H1 (cell line): ENCODE results near the gene ADSS1. TPM values are rescaled to one million over a fixed set of nuclear protein-coding genes. Genes with fewer than 3 reads are reported as not detected.

ENCODE experiments used
- CTCF ChIA-PET: fragments of 300-600 bp; sonication (Branson Sonifier 250); formaldehyde crosslinking; loops from one replicate; lab custom pipeline; 2021; ENCODE audit not compliant: partially characterized antibody; lab: Charles Lee
- POLR2A ChIA-PET: fragments of 300-600 bp; sonication (Branson Sonifier 250); formaldehyde crosslinking; loops from one replicate; lab custom pipeline; 2021; ENCODE audit warnings: inconsistent platforms; ENCODE audit not compliant: partially characterized antibody; lab: Charles Lee
- DNase-seq, 2 experiments: peaks; one replicate each; pipeline versions ENCODE4 v3.0.0 to v3.0.0-alpha.2; 2010 to 2022; ENCODE audit warnings: low spot score in 2 of 2, low read depth in 1 of 2, mixed read lengths in 1 of 2
- FAIRE-seq: peaks from 2 replicates; lab custom pipeline; 2011; peaks lifted over from hg19 to GRCh38; lab: Jason Lieb, UNC
- H2AFZ ChIP-seq: 2 replicates; pipeline ENCODE4 v1.8.1; 2012; ENCODE audit warnings: low read length, inconsistent platforms
- H2AK5ac ChIP-seq: 2 replicates; pipeline ENCODE4 v1.6.1; 2013; ENCODE audit warnings: low read depth, low read length
- H2BK120ac ChIP-seq: replicated peaks from 2 replicates; pipeline ENCODE3; 2013; ENCODE audit warnings: low read depth, low read length, inconsistent platforms
- H2BK12ac ChIP-seq: 2 replicates; pipeline ENCODE4 v1.6.1; 2013; ENCODE audit warnings: low read depth, low read length
- H2BK15ac ChIP-seq: 2 replicates; pipeline ENCODE4 v1.6.1; 2013; ENCODE audit warnings: low read length
- H2BK20ac ChIP-seq: 2 replicates; pipeline ENCODE4 v1.6.1; 2013; ENCODE audit warnings: low read length
- H2BK5ac ChIP-seq: 2 replicates; pipeline ENCODE4 v1.6.1; 2013; ENCODE audit warnings: low read depth, low read length
- H3K14ac ChIP-seq: 2 replicates; pipeline ENCODE4 v1.6.1; 2013; ENCODE audit warnings: inconsistent platforms; ENCODE audit not compliant: insufficient read length
- H3K18ac ChIP-seq: 2 replicates; pipeline ENCODE4 v1.6.1; 2013; ENCODE audit warnings: low read length; ENCODE audit errors: extremely low read depth
- H3K23ac ChIP-seq: 2 replicates; pipeline ENCODE4 v1.6.1; 2013; ENCODE audit warnings: inconsistent platforms; ENCODE audit not compliant: insufficient read length
- H3K23me2 ChIP-seq: 2 replicates; pipeline ENCODE4 v1.6.1; 2013; ENCODE audit warnings: low read depth, low read length
- H3K27ac ChIP-seq: 2 replicates; pipeline ENCODE4 v1.6.1; 2011; ENCODE audit warnings: low read depth, low read length, inconsistent platforms
- H3K27me3 ChIP-seq, 4 experiments: replicated peaks in 1 of 4; 1 replicate in 1 of 4; 2 replicates in 3 of 4; pipeline versions ENCODE4 v1.6.1 to v1.8.1; 2011 to 2013; ENCODE audit warnings: low read length in 3 of 4, mild to moderate bottlenecking in 3 of 4, inconsistent platforms in 2 of 4, mixed read lengths in 2 of 4, moderate library complexity in 1 of 4; ENCODE audit not compliant: control insufficient read depth in 3 of 4, insufficient read depth in 3 of 4; ENCODE audit errors: extremely low read depth in 1 of 4
- H3K36me3 ChIP-seq, 4 experiments: 2 replicates each; pipeline versions ENCODE4 v1.6.1 to v1.8.1; 2011 to 2013; ENCODE audit warnings: mild to moderate bottlenecking in 4 of 4, low read length in 3 of 4, moderate library complexity in 2 of 4, control low read depth in 1 of 4, inconsistent platforms in 1 of 4; ENCODE audit not compliant: insufficient read depth in 4 of 4, control insufficient read depth in 2 of 4
- H3K4ac ChIP-seq: replicated peaks from 2 replicates; pipeline ENCODE3; 2013; ENCODE audit warnings: low read length, low read depth, mixed read lengths, inconsistent platforms; ENCODE audit not compliant: insufficient read length
- H3K4me1 ChIP-seq, 4 experiments: replicated peaks in 1 of 4; 1 replicate in 1 of 4; 2 replicates in 3 of 4; pipeline versions ENCODE4 v1.6.1 to v1.8.1; 2011 to 2013; ENCODE audit warnings: low read length in 3 of 4, inconsistent platforms in 2 of 4, mixed read lengths in 1 of 4; ENCODE audit not compliant: insufficient read depth in 4 of 4, control insufficient read depth in 3 of 4
- H3K4me2 ChIP-seq, 2 experiments: 2 replicates each; pipeline versions ENCODE4 v1.6.1 to v1.8.1; 2011 to 2013; ENCODE audit warnings: low read depth in 2 of 2, low read length in 2 of 2, control low read depth in 1 of 2, inconsistent platforms in 1 of 2, mild to moderate bottlenecking in 1 of 2; ENCODE audit not compliant: insufficient read depth in 1 of 2
- H3K4me3 ChIP-seq, 4 experiments: fragments of 200-600, 300-600 bp in 1 of 4; sonication (generic), shearing (Covaris generic), sonication (Bioruptor Twin) in 1 of 4; 2 replicates each; pipeline versions ENCODE4 v1.5.1 to v1.8.1; 2011 to 2016; ENCODE audit warnings: low read length in 4 of 4, low read depth in 3 of 4, control low read depth in 2 of 4, inconsistent platforms in 2 of 4, mild to moderate bottlenecking in 2 of 4, mixed read lengths in 1 of 4, moderate library complexity in 1 of 4; ENCODE audit not compliant: insufficient read depth in 2 of 4; ENCODE audit errors: extremely low read depth in 1 of 4
- H3K56ac ChIP-seq: replicated peaks from 2 replicates; pipeline ENCODE3; 2013; ENCODE audit warnings: low read depth, mild to moderate bottlenecking, mixed read lengths, low read length, inconsistent platforms; ENCODE audit not compliant: insufficient read length
- H3K79me1 ChIP-seq: 2 replicates; pipeline ENCODE4 v1.6.1; 2013; ENCODE audit warnings: low read depth, low read length, control low read depth
- H3K79me2 ChIP-seq, 2 experiments: 2 replicates each; pipeline versions ENCODE4 v1.6.1 to v1.8.1; 2012 to 2013; ENCODE audit warnings: low read length in 2 of 2, mild to moderate bottlenecking in 2 of 2, inconsistent platforms in 1 of 2; ENCODE audit not compliant: insufficient read depth in 2 of 2, control insufficient read depth in 1 of 2
- H3K9ac ChIP-seq, 4 experiments: replicated peaks in 1 of 4; 1 replicate in 1 of 4; 2 replicates in 3 of 4; pipeline versions ENCODE4 v1.6.1 to v1.8.1; 2011 to 2013; ENCODE audit warnings: low read depth in 3 of 4, low read length in 3 of 4, control low read depth in 2 of 4, mild to moderate bottlenecking in 2 of 4, moderate library complexity in 2 of 4, inconsistent platforms in 1 of 4; ENCODE audit errors: extremely low read depth in 1 of 4
- H3K9me3 ChIP-seq, 2 experiments: 2 replicates each; pipeline versions ENCODE4 v1.6.1 to v1.8.1; 2012 to 2013; ENCODE audit warnings: mild to moderate bottlenecking in 2 of 2, moderate library complexity in 2 of 2, control low read depth in 1 of 2, inconsistent platforms in 1 of 2, low read depth in 1 of 2, low read length in 1 of 2, mixed read lengths in 1 of 2; ENCODE audit not compliant: insufficient read depth in 2 of 2
- H4K20me1 ChIP-seq, 2 experiments: replicated peaks in 1 of 2; 2 replicates each; pipeline versions ENCODE3 to v1.8.1; 2011 to 2013; ENCODE audit warnings: inconsistent platforms in 2 of 2, low read length in 2 of 2, mild to moderate bottlenecking in 1 of 2; ENCODE audit not compliant: insufficient read depth in 2 of 2, control insufficient read depth in 1 of 2
- H4K5ac ChIP-seq: 2 replicates; pipeline ENCODE4 v1.6.1; 2013; ENCODE audit warnings: low read length, low read depth, mixed read lengths, inconsistent platforms; ENCODE audit not compliant: insufficient read length
- H4K8ac ChIP-seq: 2 replicates; pipeline ENCODE4 v1.8.0; 2013; ENCODE audit warnings: mild to moderate bottlenecking, moderate library complexity, low read length, inconsistent platforms; ENCODE audit not compliant: insufficient read depth; ENCODE audit errors: extremely low read depth
- H4K91ac ChIP-seq: replicated peaks from 2 replicates; pipeline ENCODE3; 2013; ENCODE audit warnings: low read length, mixed read lengths, inconsistent platforms; ENCODE audit not compliant: insufficient read length
- CTCF ChIP-seq, 3 experiments: IDR thresholded peaks; 1 replicate in 2 of 3; 2 replicates in 1 of 3; pipeline versions ENCODE4 v1.5.1 to v1.6.1; 2011; ENCODE audit warnings: low read length in 3 of 3, mild to moderate bottlenecking in 3 of 3, inconsistent platforms in 2 of 3, low read depth in 1 of 3, moderate library complexity in 1 of 3; ENCODE audit not compliant: insufficient read depth in 1 of 3; ENCODE audit errors: control extremely low read depth in 1 of 3
- HDAC2 ChIP-seq, 2 experiments: fragments of 300-600 bp in 1 of 2; sonication (generic) in 1 of 2; IDR thresholded peaks; 2 replicates each; pipeline ENCODE4 v1.6.1; 2011 to 2012; ENCODE audit warnings: low read depth in 2 of 2, low read length in 2 of 2, mild to moderate bottlenecking in 2 of 2, moderate library complexity in 2 of 2, borderline replicate concordance in 1 of 2, inconsistent platforms in 1 of 2
- PHF8 ChIP-seq: fragments of 200-600 bp; sonication (generic); conservative IDR thresholded peaks from 2 replicates; pipeline ENCODE4 v1.7.1; 2012; ENCODE audit warnings: low read depth, mild to moderate bottlenecking, inconsistent platforms, low read length, moderate library complexity
- RNF2 ChIP-seq: fragments of 200-900, 300-1000 bp; sonication (generic); IDR thresholded peaks from 2 replicates; pipeline ENCODE4 v1.7.1; 2016; ENCODE audit warnings: borderline replicate concordance, low read depth, mild to moderate bottlenecking, antibody characterized with exemption, low read length; ENCODE audit not compliant: poor library complexity, severe bottlenecking; ENCODE audit errors: missing control alignments
- SIRT6 ChIP-seq: IDR thresholded peaks from one replicate; pipeline ENCODE4 v1.7.1; 2012; ENCODE audit warnings: low read length, inconsistent platforms
- SP2 ChIP-seq: IDR thresholded peaks from 2 replicates; pipeline ENCODE4 v1.6.1; 2012; ENCODE audit warnings: mild to moderate bottlenecking, low read length, inconsistent platforms
- SUZ12 ChIP-seq: fragments of 200-600 bp; sonication (generic); IDR thresholded peaks from 2 replicates; pipeline ENCODE4 v1.6.1; 2012; ENCODE audit warnings: mild to moderate bottlenecking, inconsistent platforms, low read length, moderate library complexity, mixed read lengths
- TAF7 ChIP-seq: optimal IDR thresholded peaks from 2 replicates; pipeline ENCODE3; 2011; ENCODE audit warnings: low read depth, mild to moderate bottlenecking, inconsistent platforms, low read length, moderate library complexity, borderline replicate concordance
- TCF12 ChIP-seq: IDR thresholded peaks from 2 replicates; pipeline ENCODE4 v1.6.1; 2011; ENCODE audit warnings: low read depth, mild to moderate bottlenecking, low read length
- YY1 ChIP-seq: IDR thresholded peaks from 2 replicates; pipeline ENCODE4 v1.6.1; 2011; ENCODE audit warnings: low read depth, mild to moderate bottlenecking, low read length
- WGBS, 2 experiments: shearing (Covaris generic) in 1 of 2; methylation state at CpG; one replicate each; pipeline versions ENCODE4 v1.1.6 to v1.1.7; 2013 to 2015; ENCODE audit warnings: low lambda C conversion rate in 2 of 2, mixed read lengths in 2 of 2, inconsistent platforms in 1 of 2, low coverage in 1 of 2, missing lambda C conversion rate in 1 of 2; ENCODE audit not compliant: insufficient replicate concordance in 2 of 2, insufficient coverage in 1 of 2, insufficient read length in 1 of 2; ENCODE audit errors: extremely low coverage in 1 of 2, missing lambda C conversion rate in 1 of 2; 5-methylcytosine and 5-hydroxymethylcytosine counted together
- polyA plus RNA-seq, 7 experiments: library from polyadenylated mRNA; depleted of rRNA in 3 of 7; stranded (reverse) in 5 of 7; unstranded in 2 of 7; fragments of >200 nt in 5 of 7; fragments of 200-250 nt in 2 of 7; gene quantifications; 1 replicate in 5 of 7; 2 replicates in 1 of 7; 4 replicates in 1 of 7; pipeline versions ENCODE4 v1.2.1 to v1.2.3, GENCODE V29; 2011 to 2013; ENCODE audit warnings: missing spikeins in 2 of 7, mixed read lengths in 2 of 7
- total RNA-seq: library from RNA; stranded (reverse); fragmentation: NEBNext Ultra II Directional; extraction: Animal tissue kit (Norgen Biotek cat#: 25700); gene quantifications from 2 replicates; pipeline ENCODE4 v1.2.1, GENCODE V29; 2021

ADSS1 gene
- total and polyA plus RNA-seq, 2 of the 8 experiments (the other 6 are each of a cell fraction or from before 2014, with no cell fraction given) = 7.1 to 7.9 TPM

- no peak overlapping the region for H3K56ac ChIP-seq
- H3K36me3 ChIP-seq = peaks cover 0 to 8% (median 0%) of the 10 kb centered on the region in 4 experiments; a peak in 1 of 8 replicates
- H3K79me2 ChIP-seq = no peaks in the 10 kb centered on the region
- DNase-seq (no peak), FAIRE-seq (no peak)
- no peak overlapping the region for H3K18ac ChIP-seq
- no peak overlapping the region for H3K4me2 ChIP-seq
- H2BK20ac ChIP-seq = no peak overlapping the region
- H3K4ac ChIP-seq = no peak overlapping the region
- H2BK15ac ChIP-seq = no peak overlapping the region
- H2AK5ac ChIP-seq = no peak overlapping the region
- H3K4me1 ChIP-seq = peaks cover 0 to 4% (median under 1%) of the 10 kb centered on the region in 4 experiments; a peak in 2 of 7 replicates
- H3K79me1 ChIP-seq = no peaks in the 10 kb centered on the region
- H3K23me2 ChIP-seq = no peaks in the 10 kb centered on the region
- H3K9me3 ChIP-seq = peaks cover 10 to 25% of the 10 kb centered on the region in 2 experiments
- WGBS, 2 experiments = 94% methylated on average over 9 of the region's 9 CpGs; no CpG with 5 or more reads in 1 of the 2 experiments
- no peak overlapping the region for H3K14ac ChIP-seq
- H3K23ac ChIP-seq = no peak overlapping the region
- peaks cover 0 to 3% of the 10 kb centered on the region in 2 experiments for H4K20me1 ChIP-seq
- no peak overlapping the region for H4K8ac ChIP-seq
- H4K91ac ChIP-seq = no peak overlapping the region
- ChIA-PET CTCF (interaction anchor here (0.7 to 3.5 kb wide), 4 partner anchors 11 to 156 kb away, joined by 3 to 10 read pairs (median 3); no protein-coding TSS in a partner anchor), POLR2A (interaction anchor here (1.0 to 1.8 kb wide), 3 partner anchors 11 to 57 kb away, joined by 3 to 6 read pairs (median 3); no protein-coding TSS in a partner anchor)
- H2BK120ac ChIP-seq = no peak overlapping the region
- H3K27ac ChIP-seq = no peak overlapping the region
- H4K5ac ChIP-seq = no peak overlapping the region
- H3K27me3 ChIP-seq = peaks cover 0 to 2% (median 0%) of the 10 kb centered on the region in 4 experiments; a peak in 1 of 7 replicates
- no peak overlapping the region for H3K9ac ChIP-seq
- H2BK12ac ChIP-seq = no peak overlapping the region
- H3K4me3 ChIP-seq = no peak overlapping the region
- no peak overlapping the region for H2BK5ac ChIP-seq
- H2AFZ ChIP-seq = no peak overlapping the region
- no peak for TF ChIP-seq YY1
- TF ChIP-seq TCF12 = no peak
- no peak for TF ChIP-seq SP2
- TF ChIP-seq PHF8 = no peak
- TF ChIP-seq SIRT6 = no peak
- TF ChIP-seq CTCF (IDR thresholded peaks at IDR 0.05; ENCODE audit: control extremely low read depth in 1 of 3, insufficient read depth in 1 of 3, low read depth in 1 of 3, low read length in 3 of 3) = no peak
- no peak for TF ChIP-seq RNF2
- no peak for TF ChIP-seq HDAC2 (IDR thresholded peaks at IDR 0.05; ENCODE audit: borderline replicate concordance in 1 of 2, low read depth in 2 of 2, low read length in 2 of 2)
- TF ChIP-seq SUZ12 = no peak
- TF ChIP-seq TAF7 = no peak
Measured at GRCh38 chr14:104747876-104748275, 23.8 kb downstream of the ADSS1 start.
